ENCODE results near the gene TDP1. TPM values are rescaled to one million over a fixed set of nuclear protein-coding genes. Genes with fewer than 3 reads are reported as not detected.

Gene TDP1
- total and polyA plus RNA-seq, 4 donors = 3.3 to 10.6 (median 4.2) TPM

GRCh38 chr14:90058876-90059458 is 103.2 kb downstream of the TDP1 start:
- no peak for DNase-seq (ENCODE audit: low spot score)
- peaks cover 0 to 9% (median 4%) of the 10 kb centered on the region in 4 donors for H3K27me3 ChIP-seq (ENCODE audit: control insufficient read depth in 4 of 4, insufficient read depth in 4 of 4, low read length in 3 of 4)
- H3K4me3 ChIP-seq (ENCODE audit: low read depth in 1 of 3, low read length in 3 of 3) = no peak overlapping the region
- H3K9ac ChIP-seq (ENCODE audit: low read depth in 1 of 2, low read length in 2 of 2) = no peak overlapping the region
- H3K27ac ChIP-seq (ENCODE audit: low read depth in 1 of 2, low read length in 2 of 2) = no peak overlapping the region
- H3K9me3 ChIP-seq (ENCODE audit: control insufficient read depth in 4 of 4, low read length in 3 of 4) = no peaks in the 10 kb centered on the region
- H3K4me1 ChIP-seq (ENCODE audit: control insufficient read depth in 4 of 4, insufficient read depth in 4 of 4, low read length in 3 of 4) = peaks cover 20 to 32% (median 25%) of the 10 kb centered on the region in 4 donors
- TF ChIP-seq GABPA (IDR thresholded peaks at IDR 0.05 in 1 of 2, conservative IDR thresholded peaks at IDR 0.05 in 1 of 2) = no peak
- WGBS = 89% methylated on average over 7 of the region's 7 CpGs
- no peaks in the 10 kb centered on the region for H3K36me3 ChIP-seq (ENCODE audit: control insufficient read depth in 4 of 4, insufficient read depth in 3 of 4, low read depth in 1 of 4, low read length in 3 of 4)

GRCh38 chr14:90060312-90060964 is 104.7 kb downstream of the TDP1 start:
- Histone ChIP-seq H3K9me3 (ENCODE audit: control insufficient read depth in 4 of 4, low read length in 3 of 4) (no peaks in the 10 kb centered on the region), H3K36me3 (ENCODE audit: control insufficient read depth in 4 of 4, insufficient read depth in 3 of 4, low read depth in 1 of 4, low read length in 3 of 4) (no peaks in the 10 kb centered on the region), H3K9ac (ENCODE audit: low read depth in 1 of 2, low read length in 2 of 2) (no peak overlapping the region), H3K27ac (ENCODE audit: low read depth in 1 of 2, low read length in 2 of 2) (no peak overlapping the region), H3K4me3 (ENCODE audit: low read depth in 1 of 3, low read length in 3 of 3) (peak overlapping the region; percentile 7 to 57 (median 47)), H3K4me1 (ENCODE audit: control insufficient read depth in 4 of 4, insufficient read depth in 4 of 4, low read length in 3 of 4) (peaks cover 20 to 32% (median 25%) of the 10 kb centered on the region in 4 donors), H3K27me3 (ENCODE audit: control insufficient read depth in 4 of 4, insufficient read depth in 4 of 4, low read length in 3 of 4) (peaks cover 1 to 9% (median 4%) of the 10 kb centered on the region in 4 donors)
- DNase-seq (ENCODE audit: low spot score) = peak; percentile 49
- 1% methylated on average over 80 of the region's 80 CpGs for WGBS
- TF ChIP-seq HNF4A (conservative IDR thresholded peaks at IDR 0.05) (no peak), RAD21 (IDR thresholded peaks at IDR 0.05) (peak; percentile 24 to 47), RXRA (IDR thresholded peaks at IDR 0.05) (no peak), NR2F2 (IDR thresholded peaks at IDR 0.05) (no peak), CTCF (IDR thresholded peaks at IDR 0.05; ENCODE audit: low read depth, low read length, missing input control) (no peak), YY1 (IDR thresholded peaks at IDR 0.05) (no peak), HNF4G (IDR thresholded peaks at IDR 0.05) (no peak)

GRCh38 chr14:90060965-90061684 is 105.4 kb downstream of the TDP1 start:
- no peak for DNase-seq (ENCODE audit: low spot score)
- H3K4me3 ChIP-seq (ENCODE audit: low read depth in 1 of 3, low read length in 3 of 3) = peak overlapping the region in 2 of 3 donors; percentile 47 to 57
- no peak overlapping the region for H3K27ac ChIP-seq (ENCODE audit: low read depth in 1 of 2, low read length in 2 of 2)
- H3K9ac ChIP-seq (ENCODE audit: low read depth in 1 of 2, low read length in 2 of 2) = no peak overlapping the region
- peaks cover 2 to 9% (median 4%) of the 10 kb centered on the region in 4 donors for H3K27me3 ChIP-seq (ENCODE audit: control insufficient read depth in 4 of 4, insufficient read depth in 4 of 4, low read length in 3 of 4)
- H3K36me3 ChIP-seq (ENCODE audit: control insufficient read depth in 4 of 4, insufficient read depth in 3 of 4, low read depth in 1 of 4, low read length in 3 of 4) = no peaks in the 10 kb centered on the region
- 2% methylated on average over 60 of the region's 60 CpGs for WGBS
- TF ChIP-seq HNF4A (conservative IDR thresholded peaks at IDR 0.05) (no peak), SP1 (IDR thresholded peaks at IDR 0.05) (no peak)
- H3K4me1 ChIP-seq (ENCODE audit: control insufficient read depth in 4 of 4, insufficient read depth in 4 of 4, low read length in 3 of 4) = peaks cover 20 to 32% (median 25%) of the 10 kb centered on the region in 4 donors
- H3K9me3 ChIP-seq (ENCODE audit: control insufficient read depth in 4 of 4, low read length in 3 of 4) = no peaks in the 10 kb centered on the region
